DND-41 (cell line): ENCODE data around the gene RNF5.
"Not testable (repeated sequence)": the region's sequence is repeated elsewhere in the genome, so short reads cannot be mapped to it uniquely, and the experiment has no call there.

Source experiments
- EZH2 ChIP-seq: IDR thresholded peaks from 3 replicates; pipeline ENCODE4 v1.6.1; 2012; ENCODE audit warnings: borderline replicate concordance, low read depth, mild to moderate bottlenecking, moderate library complexity, low read length, inconsistent platforms; ENCODE audit not compliant: severe bottlenecking
- TF ChIP-seq, protein P1 (sequence below): IDR thresholded peaks from 2 replicates; pipeline ENCODE4 v1.5.1; 2012; ENCODE audit warnings: borderline replicate concordance, low read length, moderate library complexity, mild to moderate bottlenecking; ENCODE audit not compliant: poor library complexity, severe bottlenecking; ENCODE audit errors: extremely low read depth

DNA sequence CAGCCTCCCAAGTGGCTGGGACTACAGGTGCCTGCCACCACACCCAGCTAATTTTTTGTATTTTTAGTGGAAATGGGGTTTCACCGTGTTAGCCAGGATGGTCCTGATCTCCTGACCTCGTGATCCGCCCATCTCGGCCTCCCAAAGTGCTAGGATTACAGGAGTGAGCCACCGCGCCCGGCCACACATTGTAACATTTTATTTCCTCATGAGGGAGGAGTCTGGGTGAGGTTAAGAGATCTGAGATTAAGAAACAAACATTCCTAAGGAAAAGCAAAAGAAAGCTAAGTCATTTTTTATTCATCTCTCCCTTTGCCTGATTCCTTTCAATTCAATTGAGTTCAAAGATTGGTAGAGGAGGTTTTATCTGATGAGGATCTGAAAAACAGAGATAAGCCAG, 34.0 kb upstream of the RNF5 start:
- TF ChIP-seq EZH2, result not testable (repeated sequence)
- TF ChIP-seq, protein P1, sequence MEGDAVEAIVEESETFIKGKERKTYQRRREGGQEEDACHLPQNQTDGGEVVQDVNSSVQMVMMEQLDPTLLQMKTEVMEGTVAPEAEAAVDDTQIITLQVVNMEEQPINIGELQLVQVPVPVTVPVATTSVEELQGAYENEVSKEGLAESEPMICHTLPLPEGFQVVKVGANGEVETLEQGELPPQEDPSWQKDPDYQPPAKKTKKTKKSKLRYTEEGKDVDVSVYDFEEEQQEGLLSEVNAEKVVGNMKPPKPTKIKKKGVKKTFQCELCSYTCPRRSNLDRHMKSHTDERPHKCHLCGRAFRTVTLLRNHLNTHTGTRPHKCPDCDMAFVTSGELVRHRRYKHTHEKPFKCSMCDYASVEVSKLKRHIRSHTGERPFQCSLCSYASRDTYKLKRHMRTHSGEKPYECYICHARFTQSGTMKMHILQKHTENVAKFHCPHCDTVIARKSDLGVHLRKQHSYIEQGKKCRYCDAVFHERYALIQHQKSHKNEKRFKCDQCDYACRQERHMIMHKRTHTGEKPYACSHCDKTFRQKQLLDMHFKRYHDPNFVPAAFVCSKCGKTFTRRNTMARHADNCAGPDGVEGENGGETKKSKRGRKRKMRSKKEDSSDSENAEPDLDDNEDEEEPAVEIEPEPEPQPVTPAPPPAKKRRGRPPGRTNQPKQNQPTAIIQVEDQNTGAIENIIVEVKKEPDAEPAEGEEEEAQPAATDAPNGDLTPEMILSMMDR, result not testable (repeated sequence)
